Measurements from ENCODE around the gene KDM3B. TPM values are rescaled to one million over a fixed set of nuclear protein-coding genes. Genes with fewer than 3 reads are reported as not detected.
A peak's percentile ranks its signal among the peaks of the same experiment; 100 is the strongest.
"Not testable (repeated sequence)": the region's sequence is repeated elsewhere in the genome, so short reads cannot be mapped to it uniquely, and the experiment has no call there.

The KDM3B gene
- 37.6 to 51.5 TPM (median 39.1 TPM) in 3 replicates for total RNA-seq
- long read RNA-seq, full-length matches to known transcripts = 3 of 20 reads
- long read RNA-seq, partial matches to known transcripts = 12 of 20 reads
- long read RNA-seq, other reads (novel, unspliced or antisense) = 5 of 20 reads

GRCh38 chr5:138352071-138352721 lies at the start of gene KDM3B:
KDM3B (plus strand) TSS chr5:138352685; CDS start chr5:138352796, 111 bp downstream.
- Mint-ChIP-seq H3K4me1 (ENCODE audit: low read depth) (peaks cover 57% of the 10 kb centered on the region), H3K9me3 (ENCODE audit: low read depth) (peaks cover 4% of the 10 kb centered on the region), H3K4me3 (ENCODE audit: unreplicated experiment) (peak within 1 kb of the TSS; percentile 94), H3K36me3 (ENCODE audit: low read depth) (peaks cover 8% of the 10 kb centered on the region), H3K27me3 (ENCODE audit: low read depth) (no peaks in the 10 kb centered on the region), H3K27ac (ENCODE audit: unreplicated experiment) (peak within 1 kb of the TSS; percentile 98)
- DNase-seq (ENCODE audit: low spot score) = no peak
- peak; percentile 86 for TF ChIP-seq CTCF (IDR thresholded peaks at IDR 0.05)

DNA sequence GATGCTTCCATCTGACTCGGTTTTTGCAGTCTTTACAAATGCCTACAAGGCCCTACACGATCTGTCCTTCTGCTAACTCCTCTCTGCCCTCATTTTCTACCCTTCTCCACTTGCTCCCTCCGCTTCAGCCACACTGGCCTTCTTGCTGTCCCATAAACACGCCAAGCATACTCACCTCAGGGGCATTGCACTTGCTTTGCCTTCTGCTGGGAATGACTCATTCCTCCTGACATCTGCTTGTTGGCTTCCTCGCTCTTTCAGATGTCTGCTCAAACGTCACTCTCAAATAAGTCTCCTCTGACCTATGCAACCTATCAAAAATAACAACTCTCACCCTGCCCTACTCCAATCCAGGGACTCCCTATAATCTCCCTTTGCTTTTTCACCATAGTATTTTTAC lies 49.1 kb upstream of the KDM3B start:
- DNase-seq (ENCODE audit: low spot score) = no peak
- no peak for TF ChIP-seq CTCF (IDR thresholded peaks at IDR 0.05)
- Mint-ChIP-seq H3K27me3 (ENCODE audit: low read depth) (no peaks in the 10 kb centered on the region), H3K9me3 (ENCODE audit: low read depth) (peaks cover 9% of the 10 kb centered on the region), H3K36me3 (ENCODE audit: low read depth) (peaks cover 6% of the 10 kb centered on the region), H3K27ac (ENCODE audit: unreplicated experiment) (peak overlapping the region; percentile 17), H3K4me3 (ENCODE audit: unreplicated experiment) (no peak overlapping the region), H3K4me1 (ENCODE audit: low read depth) (no peaks in the 10 kb centered on the region)

GRCh38 chr5:138305797-138306196 lies 46.7 kb upstream of the KDM3B start:
- Mint-ChIP-seq H3K27me3 (ENCODE audit: low read depth) (no peaks in the 10 kb centered on the region), H3K9me3 (ENCODE audit: low read depth) (no peaks in the 10 kb centered on the region), H3K27ac (ENCODE audit: unreplicated experiment) (no peak overlapping the region), H3K4me1 (ENCODE audit: low read depth) (no peaks in the 10 kb centered on the region), H3K4me3 (ENCODE audit: unreplicated experiment) (no peak overlapping the region), H3K36me3 (ENCODE audit: low read depth) (no peaks in the 10 kb centered on the region)
- TF ChIP-seq CTCF (IDR thresholded peaks at IDR 0.05) = no peak
- DNase-seq (ENCODE audit: low spot score) = no peak

GRCh38 chr5:138315751-138316278 lies 36.7 kb upstream of the KDM3B start:
- no peak overlapping the region for H3K27ac Mint-ChIP-seq (ENCODE audit: unreplicated experiment)
- no peaks in the 10 kb centered on the region for H3K27me3 Mint-ChIP-seq (ENCODE audit: low read depth)
- no peaks in the 10 kb centered on the region for H3K4me1 Mint-ChIP-seq (ENCODE audit: low read depth)
- H3K4me3 Mint-ChIP-seq (ENCODE audit: unreplicated experiment) = no peak overlapping the region
- TF ChIP-seq CTCF (IDR thresholded peaks at IDR 0.05) = no peak
- peaks cover 2% of the 10 kb centered on the region for H3K36me3 Mint-ChIP-seq (ENCODE audit: low read depth)
- DNase-seq (ENCODE audit: low spot score) = no peak
- H3K9me3 Mint-ChIP-seq (ENCODE audit: low read depth) = no peaks in the 10 kb centered on the region

GRCh38 chr5:138316355-138316754 lies 36.1 kb upstream of the KDM3B start:
- no peaks in the 10 kb centered on the region for H3K9me3 Mint-ChIP-seq (ENCODE audit: low read depth)
- DNase-seq (ENCODE audit: low spot score) = no peak
- TF ChIP-seq CTCF (IDR thresholded peaks at IDR 0.05) = no peak
- no peaks in the 10 kb centered on the region for H3K4me1 Mint-ChIP-seq (ENCODE audit: low read depth)
- H3K4me3 Mint-ChIP-seq (ENCODE audit: unreplicated experiment) = no peak overlapping the region
- no peak overlapping the region for H3K27ac Mint-ChIP-seq (ENCODE audit: unreplicated experiment)
- H3K27me3 Mint-ChIP-seq (ENCODE audit: low read depth) = no peaks in the 10 kb centered on the region
- peaks cover 2% of the 10 kb centered on the region for H3K36me3 Mint-ChIP-seq (ENCODE audit: low read depth)

DNA sequence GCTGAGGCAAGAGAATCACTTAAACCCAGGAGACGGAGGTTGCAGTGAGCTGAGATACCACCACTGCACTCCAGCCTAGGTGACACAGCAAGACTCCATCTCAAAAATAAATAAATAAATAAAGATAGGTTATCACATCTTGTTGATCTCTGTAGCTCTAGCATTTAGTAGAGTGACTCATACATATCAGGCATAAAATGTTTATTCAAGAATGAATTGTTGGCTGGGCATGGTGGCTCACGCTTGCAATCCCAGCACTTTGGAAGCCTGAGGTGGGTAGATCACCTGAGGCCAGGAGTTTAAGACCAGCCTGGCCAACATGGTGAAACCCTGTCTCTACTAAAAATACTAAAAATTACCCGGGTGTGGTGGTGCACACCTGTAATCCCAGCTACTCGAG lies 34.3 kb upstream of the KDM3B start:
- H3K36me3 Mint-ChIP-seq (ENCODE audit: low read depth); H3K9me3 Mint-ChIP-seq (ENCODE audit: low read depth); H3K27me3 Mint-ChIP-seq (ENCODE audit: low read depth); DNase-seq (ENCODE audit: low spot score); H3K4me1 Mint-ChIP-seq (ENCODE audit: low read depth); H3K27ac Mint-ChIP-seq (ENCODE audit: unreplicated experiment); H3K4me3 Mint-ChIP-seq (ENCODE audit: unreplicated experiment): not testable (repeated sequence)
